ENCODE data around the gene ARID1A. TPM values are rescaled to one million over a fixed set of nuclear protein-coding genes. Genes with fewer than 3 reads are reported as not detected.
A peak's percentile ranks its signal among the peaks of the same experiment; 100 is the strongest.

The ARID1A gene
- total and polyA plus RNA-seq, 12 donors: 11.3 to 90.3 (median 51.1) TPM

- Histone ChIP-seq H3K4me1 (replicated peaks in 1 of 2) (peaks cover 16 to 38% of the 10 kb centered on the region in 2 donors), H3K27me3 (no peaks in the 10 kb centered on the region), H3K27ac (peak overlapping the region in 2 of 5 donors; percentile 68 to 73), H3K4me3 (no peak overlapping the region), H3K9me3 (replicated peaks in 1 of 3) (no peaks in the 10 kb centered on the region), H3K36me3 (replicated peaks in 1 of 2) (peaks cover 0 to 100% of the 10 kb centered on the region in 2 donors)
- TF ChIP-seq, protein P1, sequence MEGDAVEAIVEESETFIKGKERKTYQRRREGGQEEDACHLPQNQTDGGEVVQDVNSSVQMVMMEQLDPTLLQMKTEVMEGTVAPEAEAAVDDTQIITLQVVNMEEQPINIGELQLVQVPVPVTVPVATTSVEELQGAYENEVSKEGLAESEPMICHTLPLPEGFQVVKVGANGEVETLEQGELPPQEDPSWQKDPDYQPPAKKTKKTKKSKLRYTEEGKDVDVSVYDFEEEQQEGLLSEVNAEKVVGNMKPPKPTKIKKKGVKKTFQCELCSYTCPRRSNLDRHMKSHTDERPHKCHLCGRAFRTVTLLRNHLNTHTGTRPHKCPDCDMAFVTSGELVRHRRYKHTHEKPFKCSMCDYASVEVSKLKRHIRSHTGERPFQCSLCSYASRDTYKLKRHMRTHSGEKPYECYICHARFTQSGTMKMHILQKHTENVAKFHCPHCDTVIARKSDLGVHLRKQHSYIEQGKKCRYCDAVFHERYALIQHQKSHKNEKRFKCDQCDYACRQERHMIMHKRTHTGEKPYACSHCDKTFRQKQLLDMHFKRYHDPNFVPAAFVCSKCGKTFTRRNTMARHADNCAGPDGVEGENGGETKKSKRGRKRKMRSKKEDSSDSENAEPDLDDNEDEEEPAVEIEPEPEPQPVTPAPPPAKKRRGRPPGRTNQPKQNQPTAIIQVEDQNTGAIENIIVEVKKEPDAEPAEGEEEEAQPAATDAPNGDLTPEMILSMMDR (IDR thresholded peaks at IDR 0.05): no peak
- no peak for TF ChIP-seq POLR2A (IDR thresholded peaks at IDR 0.05)
- no peak for DNase-seq
- intact Hi-C loops (cut with DNase I): no loop called here
- 90 to 97% (median 95%) methylated on average over 3 to 4 of the region's 4 CpGs for WGBS, 4 donors
Measured at GRCh38 chr1:26772687-26773086, 76.9 kb downstream of the ARID1A start.

- no peak for DNase-seq
- Histone ChIP-seq H3K27me3 (no peaks in the 10 kb centered on the region), H3K27ac (peak overlapping the region in 1 of 5 donors; percentile 8), H3K4me3 (no peak overlapping the region), H3K4me1 (replicated peaks in 1 of 2) (peaks cover 8 to 23% of the 10 kb centered on the region in 2 donors), H3K36me3 (replicated peaks in 1 of 2) (peaks cover 0 to 100% of the 10 kb centered on the region in 2 donors), H3K9me3 (replicated peaks in 1 of 3) (no peaks in the 10 kb centered on the region)
- intact Hi-C loops (cut with DNase I): no loop called here
- 96 to 98% (median 97%) methylated on average over 11 to 13 of the region's 13 CpGs for WGBS, 4 donors
- no peak for TF ChIP-seq POLR2A (IDR thresholded peaks at IDR 0.05)
- TF ChIP-seq, protein P1 (IDR thresholded peaks at IDR 0.05): no peak
Measured at GRCh38 chr1:26774462-26774861, 78.6 kb downstream of the ARID1A start.

- H3K4me3 ChIP-seq: no peak overlapping the region
- WGBS, 4 donors: 23 to 38% (median 28%) methylated on average over 4 of the region's 4 CpGs
- H3K9me3 ChIP-seq (replicated peaks in 1 of 3): no peaks in the 10 kb centered on the region
- intact Hi-C loops (cut with DNase I): no loop called here
- peak overlapping the region in 2 of 5 donors; percentile 24 to 47 for H3K27ac ChIP-seq
- H3K36me3 ChIP-seq (replicated peaks in 1 of 2): peaks cover 0 to 100% of the 10 kb centered on the region in 2 donors
- DNase-seq: peak in 6 of 7 donors; percentile 54 to 79 (median 66)
- H3K4me1 ChIP-seq (replicated peaks in 1 of 2): peaks cover 8 to 23% of the 10 kb centered on the region in 2 donors
- no peaks in the 10 kb centered on the region for H3K27me3 ChIP-seq
- no peak for TF ChIP-seq POLR2A (IDR thresholded peaks at IDR 0.05)
- TF ChIP-seq, protein P1 (IDR thresholded peaks at IDR 0.05): no peak
Measured at GRCh38 chr1:26775666-26776065, 79.9 kb downstream of the ARID1A start.

DNA sequence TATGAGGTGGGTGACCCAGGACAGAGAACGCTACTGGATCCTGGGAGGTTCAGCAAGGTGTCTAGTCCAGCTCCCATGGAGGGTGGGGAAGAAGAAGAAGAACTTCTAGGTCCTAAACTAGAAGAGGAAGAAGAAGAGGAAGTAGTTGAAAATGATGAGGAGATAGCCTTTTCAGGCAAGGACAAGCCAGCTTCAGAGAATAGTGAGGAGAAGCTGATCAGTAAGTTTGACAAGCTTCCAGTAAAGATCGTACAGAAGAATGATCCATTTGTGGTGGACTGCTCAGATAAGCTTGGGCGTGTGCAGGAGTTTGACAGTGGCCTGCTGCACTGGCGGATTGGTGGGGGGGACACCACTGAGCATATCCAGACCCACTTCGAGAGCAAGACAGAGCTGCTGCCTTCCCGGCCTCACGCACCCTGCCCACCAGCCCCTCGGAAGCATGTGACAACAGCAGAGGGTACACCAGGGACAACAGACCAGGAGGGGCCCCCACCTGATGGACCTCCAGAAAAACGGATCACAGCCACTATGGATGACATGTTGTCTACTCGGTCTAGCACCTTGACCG, 83.4 kb downstream of the ARID1A start:
- H3K27me3 ChIP-seq: no peaks in the 10 kb centered on the region
- H3K4me1 ChIP-seq (replicated peaks in 1 of 2): peaks cover 19 to 26% of the 10 kb centered on the region in 2 donors
- 84 to 87% (median 85%) methylated on average over 8 to 11 of the region's 11 CpGs for WGBS, 4 donors
- peaks cover 0 to 79% of the 10 kb centered on the region in 2 donors for H3K36me3 ChIP-seq (replicated peaks in 1 of 2)
- no peak for DNase-seq
- TF ChIP-seq, protein P1 (IDR thresholded peaks at IDR 0.05): no peak
- no peak for TF ChIP-seq POLR2A (IDR thresholded peaks at IDR 0.05)
- intact Hi-C loops (cut with DNase I): no loop called here
- H3K27ac ChIP-seq: no peak overlapping the region
- no peaks in the 10 kb centered on the region for H3K9me3 ChIP-seq (replicated peaks in 1 of 3)
- H3K4me3 ChIP-seq: no peak overlapping the region
